Naive thymus-derived CD4-positive, alpha-beta T cell (primary cell): Measurements from ENCODE around the gene CNTN4. TPM values are rescaled to one million over a fixed set of nuclear protein-coding genes. Genes with fewer than 3 reads are reported as not detected.

Experiments used
- ATAC-seq: fragments of 150-1000 bp; cut with Tn5 transposase; 2 replicates; pipeline ENCODE4 v1.10.0; 2021; ENCODE audit warnings: mild to moderate bottlenecking, moderate library complexity
- CTCF ChIA-PET: fragments of 350-600 bp; sonication (Branson Sonifier 250); formaldehyde crosslinking; loops from one replicate; lab custom pipeline; 2021; ENCODE audit warnings: antibody characterized with exemption; lab: Charles Lee
- POLR2A ChIA-PET: fragments of 350-600 bp; sonication (Branson Sonifier 250); formaldehyde crosslinking; loops from one replicate; lab custom pipeline; 2021; ENCODE audit warnings: antibody characterized with exemption, inconsistent platforms; lab: Charles Lee
- DNase-seq, 9 donors: peaks; one replicate each; pipeline versions ENCODE4 v3.0.0 to v3.0.0-alpha.2; 2020 to 2022; ENCODE audit warnings: mixed read lengths in 1 of 9
- H3K27ac ChIP-seq: one replicate; pipeline ENCODE4 v1.7.0; 2013; ENCODE audit warnings: mild to moderate bottlenecking, low read depth, low read length, moderate library complexity
- H3K27me3 ChIP-seq, 2 donors: one replicate each; pipeline ENCODE4 v1.7.0; 2013; ENCODE audit warnings: low read length in 2 of 2, mild to moderate bottlenecking in 2 of 2, moderate library complexity in 2 of 2; ENCODE audit not compliant: control insufficient read depth in 2 of 2, insufficient read depth in 2 of 2
- H3K36me3 ChIP-seq, 3 experiments: 1 replicate in 2 of 3; 2 replicates in 1 of 3; pipeline ENCODE4 v1.7.0; 2013; ENCODE audit warnings: low read length in 3 of 3, mild to moderate bottlenecking in 3 of 3, moderate library complexity in 1 of 3; ENCODE audit not compliant: insufficient read depth in 3 of 3, control insufficient read depth in 2 of 3
- H3K4me1 ChIP-seq, 2 donors: one replicate each; pipeline ENCODE4 v1.7.0; 2013; ENCODE audit warnings: low read length in 2 of 2, mild to moderate bottlenecking in 2 of 2, moderate library complexity in 1 of 2; ENCODE audit not compliant: control insufficient read depth in 2 of 2, insufficient read depth in 2 of 2
- H3K4me3 ChIP-seq: 2 replicates; pipeline ENCODE4 v1.7.0; 2013; ENCODE audit warnings: mild to moderate bottlenecking, low read length
- H3K9me3 ChIP-seq, 3 experiments: 1 replicate in 2 of 3; 2 replicates in 1 of 3; pipeline ENCODE4 v1.7.0; 2013; ENCODE audit warnings: low read length in 3 of 3; ENCODE audit not compliant: control insufficient read depth in 2 of 3
- H3K27ac Mint-ChIP-seq, 9 donors: one replicate each; pipeline ENCODE4 v1.8.0; 2020 to 2022; ENCODE audit warnings: mixed read lengths in 9 of 9, mild to moderate bottlenecking in 8 of 9, moderate library complexity in 5 of 9, inconsistent platforms in 2 of 9
- H3K27me3 Mint-ChIP-seq, 5 donors: one replicate each; pipeline ENCODE4 v1.8.0; 2021 to 2022; ENCODE audit warnings: mixed read lengths in 5 of 5, mild to moderate bottlenecking in 1 of 5
- H3K36me3 Mint-ChIP-seq, 5 donors: one replicate each; pipeline ENCODE4 v1.8.0; 2020 to 2022; ENCODE audit warnings: mixed read lengths in 5 of 5, mild to moderate bottlenecking in 3 of 5, inconsistent platforms in 1 of 5
- H3K4me1 Mint-ChIP-seq, 7 donors: one replicate each; pipeline ENCODE4 v1.8.0; 2020 to 2022; ENCODE audit warnings: mixed read lengths in 7 of 7, mild to moderate bottlenecking in 3 of 7, inconsistent platforms in 1 of 7
- H3K4me3 Mint-ChIP-seq, 10 donors: one replicate each; pipeline ENCODE4 v1.8.0; 2020 to 2022; ENCODE audit warnings: mild to moderate bottlenecking in 10 of 10, mixed read lengths in 10 of 10, moderate library complexity in 6 of 10, inconsistent platforms in 2 of 10
- H3K9me3 Mint-ChIP-seq, 11 donors: one replicate each; pipeline ENCODE4 v1.8.0; 2020 to 2022; ENCODE audit warnings: mixed read lengths in 11 of 11, mild to moderate bottlenecking in 4 of 11, inconsistent platforms in 1 of 11, moderate library complexity in 1 of 11
- intact Hi-C, 2 donors: fragments of 100-400 bp; cut with micrococcal nuclease; formaldehyde crosslinking; loops; one replicate each; pipeline ENCODE4 v1.15.1; 2023
- polyA plus RNA-seq, 2 donors: library from polyadenylated mRNA; unstranded; fragments of 300-500 nt; fragmentation: Illumina TruSeq; gene quantifications; one replicate each; pipeline ENCODE4 v1.2.3, GENCODE V29; 2021
- total RNA-seq, 6 experiments: library from RNA in 5 of 6; stranded (reverse) in 5 of 6; gene quantifications; 1 replicate in 5 of 6; 2 replicates in 1 of 6; pipeline ENCODE4 v1.2.3 and lab custom pipeline; 2021 to 2026

CNTN4 gene
- total and polyA plus RNA-seq, 7 experiments from 2014 or later: not detected

GRCh38 chr3:2141482-2141881, 42.8 kb downstream of the CNTN4 start:
- Mint-ChIP-seq H3K27me3 (peaks cover 0 to 4% (median 0%) of the 10 kb centered on the region in 5 donors), H3K4me1 (no peaks in the 10 kb centered on the region), H3K9me3 (peaks cover 0 to 20% (median 4%) of the 10 kb centered on the region in 11 donors), H3K4me3 (no peak overlapping the region), H3K36me3 (peaks cover 0 to 4% (median 0%) of the 10 kb centered on the region in 5 donors), H3K27ac (no peak overlapping the region)
- intact Hi-C loops: no loop called here
- Histone ChIP-seq H3K36me3 (no peaks in the 10 kb centered on the region), H3K4me1 (no peaks in the 10 kb centered on the region), H3K27ac (no peak overlapping the region), H3K4me3 (no peak overlapping the region), H3K27me3 (no peaks in the 10 kb centered on the region), H3K9me3 (no peaks in the 10 kb centered on the region)
- ChIA-PET CTCF (no interaction called here), POLR2A (no interaction called here)
- DNase-seq (no peak), ATAC-seq (no peak)

DNA sequence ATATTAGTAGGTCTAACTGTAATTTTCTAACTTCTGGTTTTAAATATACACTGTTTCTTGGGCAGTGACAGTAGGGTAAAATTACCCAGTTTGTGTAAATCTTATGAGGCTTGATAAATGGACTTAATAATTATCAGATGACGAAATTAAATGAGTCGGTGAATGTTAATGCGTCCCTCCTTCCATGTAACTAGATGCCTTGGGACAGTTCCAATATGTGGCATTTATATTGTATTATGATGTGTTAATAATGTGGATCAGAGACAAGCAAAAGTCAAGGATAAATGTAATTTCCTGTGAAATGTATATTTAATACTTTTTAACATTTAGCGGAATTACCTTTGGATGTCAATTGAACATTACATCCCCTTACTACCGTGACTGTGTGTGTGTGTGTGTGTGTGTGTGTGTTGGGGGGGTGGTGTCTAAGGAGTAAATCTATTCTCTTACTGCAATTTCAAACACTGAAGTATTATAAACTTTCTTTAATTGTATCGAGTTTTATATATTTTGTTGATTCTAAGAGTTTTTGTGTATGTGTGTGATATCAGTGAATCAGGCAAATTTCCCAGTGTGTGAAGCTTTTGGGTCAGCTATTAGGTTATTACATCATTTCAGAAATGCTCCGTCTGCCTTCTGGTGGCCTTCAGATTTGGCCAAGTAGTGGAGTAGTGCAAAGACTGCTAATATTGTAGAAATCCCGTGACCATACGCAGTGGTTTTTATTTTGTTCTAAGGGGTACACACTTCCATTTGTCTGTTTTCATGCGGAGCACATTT, 50.1 kb downstream of the CNTN4 start:
- ChIA-PET POLR2A (no interaction called here), CTCF (no interaction called here)
- no peaks in the 10 kb centered on the region for H3K36me3 Mint-ChIP-seq
- Histone ChIP-seq H3K9me3 (no peaks in the 10 kb centered on the region), H3K4me3 (no peak overlapping the region), H3K36me3 (no peaks in the 10 kb centered on the region), H3K4me1 (no peaks in the 10 kb centered on the region), H3K27ac (no peak overlapping the region), H3K27me3 (no peaks in the 10 kb centered on the region)
- no peak for ATAC-seq
- DNase-seq: no peak
- H3K9me3 Mint-ChIP-seq: peaks cover 0 to 1% (median 0%) of the 10 kb centered on the region in 11 donors
- no peaks in the 10 kb centered on the region for H3K27me3 Mint-ChIP-seq
- no peak overlapping the region for H3K4me3 Mint-ChIP-seq
- intact Hi-C loops: no loop called here
- H3K27ac Mint-ChIP-seq: no peak overlapping the region
- H3K4me1 Mint-ChIP-seq: no peaks in the 10 kb centered on the region

DNA sequence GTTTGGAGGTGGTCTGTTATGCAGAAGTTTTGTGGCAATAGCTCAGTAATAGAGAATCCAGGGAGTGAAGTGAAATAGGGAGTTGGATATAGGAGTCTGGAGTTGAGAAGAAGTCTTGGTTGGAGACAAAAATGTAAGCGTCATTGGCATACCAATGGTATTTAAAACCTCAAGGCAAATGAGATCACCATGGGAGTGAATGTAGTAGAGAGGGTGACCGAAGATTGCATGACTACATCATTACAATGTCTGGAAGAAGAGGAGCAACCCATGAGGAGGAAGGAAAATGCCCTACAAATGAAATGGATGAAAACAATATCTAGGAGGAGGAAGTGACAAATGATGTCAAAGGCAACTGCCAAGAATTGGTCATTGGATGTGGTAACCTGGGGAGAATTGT, 54.4 kb downstream of the CNTN4 start:
- peaks cover 0 to 5% (median 0%) of the 10 kb centered on the region in 5 donors for H3K27me3 Mint-ChIP-seq
- H3K9me3 ChIP-seq: no peaks in the 10 kb centered on the region
- H3K27me3 ChIP-seq: no peaks in the 10 kb centered on the region
- intact Hi-C loops: no loop called here
- peaks cover 0 to 5% (median 0%) of the 10 kb centered on the region in 11 donors for H3K9me3 Mint-ChIP-seq
- ChIA-PET POLR2A (no interaction called here), CTCF (no interaction called here)
- no peak overlapping the region for H3K27ac ChIP-seq
- H3K4me1 Mint-ChIP-seq: peaks cover 0 to 1% (median 0%) of the 10 kb centered on the region in 7 donors
- no peak overlapping the region for H3K4me3 Mint-ChIP-seq
- no peaks in the 10 kb centered on the region for H3K4me1 ChIP-seq
- no peak for DNase-seq
- H3K36me3 ChIP-seq: no peaks in the 10 kb centered on the region
- no peak for ATAC-seq
- no peak overlapping the region for H3K27ac Mint-ChIP-seq
- H3K4me3 ChIP-seq: no peak overlapping the region
- no peaks in the 10 kb centered on the region for H3K36me3 Mint-ChIP-seq

- intact Hi-C loops: no loop called here
- no peak for DNase-seq
- H3K27ac ChIP-seq: no peak overlapping the region
- Mint-ChIP-seq H3K27ac (no peak overlapping the region), H3K27me3 (peaks cover 0 to 5% (median 0%) of the 10 kb centered on the region in 5 donors), H3K36me3 (no peaks in the 10 kb centered on the region), H3K4me1 (peaks cover 0 to 1% (median 0%) of the 10 kb centered on the region in 7 donors), H3K4me3 (no peak overlapping the region), H3K9me3 (peaks cover 0 to 5% (median 0%) of the 10 kb centered on the region in 11 donors)
- H3K9me3 ChIP-seq: no peaks in the 10 kb centered on the region
- ChIA-PET CTCF (no interaction called here), POLR2A (no interaction called here)
- H3K4me3 ChIP-seq: no peak overlapping the region
- no peak for ATAC-seq
- no peaks in the 10 kb centered on the region for H3K36me3 ChIP-seq
- H3K4me1 ChIP-seq: no peaks in the 10 kb centered on the region
- H3K27me3 ChIP-seq: no peaks in the 10 kb centered on the region
These were observed 54.9 kb downstream of the CNTN4 start for GRCh38 chr3:2153547-2153946.

DNA sequence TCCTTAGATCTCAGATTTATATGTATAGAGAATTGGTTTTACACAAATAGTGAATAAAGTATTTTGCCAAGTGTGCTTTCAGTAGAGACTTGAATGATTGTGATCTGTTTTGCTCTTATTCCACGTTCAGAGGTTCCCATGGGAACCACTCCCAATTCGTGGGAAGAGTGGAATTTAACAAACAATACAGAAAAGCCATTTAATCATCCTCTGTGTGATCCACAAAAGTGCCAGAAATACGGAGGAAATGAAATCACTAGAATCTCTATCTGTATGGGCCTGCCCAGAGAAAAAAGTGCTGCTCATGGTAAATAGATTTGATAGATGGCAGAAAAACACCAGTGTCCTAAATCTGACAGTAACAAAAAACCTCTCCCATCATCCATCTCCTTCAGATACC, 56.0 kb downstream of the CNTN4 start:
- no peak for DNase-seq
- POLR2A ChIA-PET: no interaction called here

GRCh38 chr3:2156244-2156847, 57.7 kb downstream of the CNTN4 start:
- H3K9me3 Mint-ChIP-seq: peaks cover 0 to 5% (median 0%) of the 10 kb centered on the region in 11 donors
- POLR2A ChIA-PET: no interaction called here
- peak in 1 of 9 donors; percentile 23 for DNase-seq

More for the DNA sequence above, 56.0 kb downstream of the CNTN4 start:
- Mint-ChIP-seq H3K27ac (no peak overlapping the region), H3K9me3 (peaks cover 0 to 5% (median 0%) of the 10 kb centered on the region in 11 donors), H3K4me1 (peaks cover 0 to 1% (median 0%) of the 10 kb centered on the region in 7 donors), H3K27me3 (peaks cover 0 to 5% (median 0%) of the 10 kb centered on the region in 5 donors), H3K36me3 (no peaks in the 10 kb centered on the region), H3K4me3 (no peak overlapping the region)
- CTCF ChIA-PET: no interaction called here
- Histone ChIP-seq H3K4me1 (no peaks in the 10 kb centered on the region), H3K4me3 (no peak overlapping the region), H3K36me3 (no peaks in the 10 kb centered on the region), H3K9me3 (no peaks in the 10 kb centered on the region), H3K27me3 (no peaks in the 10 kb centered on the region), H3K27ac (no peak overlapping the region)
- ATAC-seq: no peak
- intact Hi-C loops: no loop called here

More at GRCh38 chr3:2156244-2156847, 57.7 kb downstream of the CNTN4 start:
- H3K27ac Mint-ChIP-seq: no peak overlapping the region
- no peaks in the 10 kb centered on the region for H3K27me3 ChIP-seq
- no peaks in the 10 kb centered on the region for H3K36me3 Mint-ChIP-seq
- H3K27ac ChIP-seq: no peak overlapping the region
- H3K27me3 Mint-ChIP-seq: peaks cover 0 to 5% (median 0%) of the 10 kb centered on the region in 5 donors
- ATAC-seq: no peak
- H3K4me3 ChIP-seq: no peak overlapping the region
- H3K4me1 ChIP-seq: no peaks in the 10 kb centered on the region
- no peaks in the 10 kb centered on the region for H3K36me3 ChIP-seq
- intact Hi-C loops: no loop called here
- H3K4me3 Mint-ChIP-seq: no peak overlapping the region
- H3K4me1 Mint-ChIP-seq: peaks cover 0 to 1% (median 0%) of the 10 kb centered on the region in 7 donors
- CTCF ChIA-PET: no interaction called here
- H3K9me3 ChIP-seq: no peaks in the 10 kb centered on the region
